ENCODE data around the gene THADA. TPM values are rescaled to one million over a fixed set of nuclear protein-coding genes. Genes with fewer than 3 reads are reported as not detected.

THADA gene
- total and polyA plus RNA-seq, 2 donors (not counting 3 experiments of a cell fraction or from before 2014, with no cell fraction given) = 22.6 to 25.3 TPM

DNA sequence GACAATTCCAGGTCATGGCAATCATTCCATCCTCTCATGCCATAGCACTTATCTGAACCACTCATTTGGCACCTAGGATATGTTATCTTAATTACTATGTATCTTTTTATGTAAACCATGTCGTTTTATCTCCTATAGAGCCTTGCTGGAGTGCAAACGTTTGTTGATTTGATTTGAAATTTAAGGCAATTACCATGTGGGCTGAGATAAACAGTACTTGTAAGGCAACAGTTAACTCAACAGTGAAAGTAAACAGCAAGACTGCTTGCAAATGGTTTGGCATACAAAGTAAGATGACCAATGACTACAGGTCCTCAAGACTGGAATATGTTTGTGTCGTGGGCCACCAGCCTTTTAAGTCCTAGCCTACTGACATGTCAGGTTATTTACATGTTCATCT lies 235.7 kb downstream of the THADA start:
- Histone ChIP-seq H3K79me2 (ENCODE audit: control insufficient read depth, insufficient read depth, low read length) (no peaks in the 10 kb centered on the region), H3K27me3 (ENCODE audit: control insufficient read depth in 2 of 2, insufficient read depth in 2 of 2, low read length in 2 of 2) (no peaks in the 10 kb centered on the region), H3K4me1 (ENCODE audit: control insufficient read depth, extremely low read depth, insufficient read depth, low read length) (peaks cover 2% of the 10 kb centered on the region), H4K20me1 (replicated peaks; ENCODE audit: control insufficient read depth, extremely low read depth, insufficient read depth, low read length) (no peaks in the 10 kb centered on the region), H3K36me3 (ENCODE audit: control insufficient read depth in 2 of 2, extremely low read depth in 1 of 2, insufficient read depth in 2 of 2, low read length in 2 of 2) (no peaks in the 10 kb centered on the region), H3K9me1 (replicated peaks; ENCODE audit: control insufficient read depth, extremely low read depth, insufficient read depth, low read length) (no peaks in the 10 kb centered on the region), H3K4me2 (ENCODE audit: insufficient read depth, low read length) (no peak overlapping the region), H3K27ac (ENCODE audit: insufficient read depth, low read depth, low read length) (no peak overlapping the region), H3K4me3 (replicated peaks in 1 of 3; ENCODE audit: insufficient read depth in 1 of 3, low read depth in 1 of 3, low read length in 3 of 3) (no peak overlapping the region), H2AFZ (ENCODE audit: low read depth, low read length) (no peak overlapping the region), H3K9ac (replicated peaks; ENCODE audit: extremely low read depth, insufficient read depth, low read length) (no peak overlapping the region), H3K9me3 (replicated peaks; ENCODE audit: control insufficient read depth, insufficient read depth, low read length) (no peaks in the 10 kb centered on the region)
- BruUV-seq (replicated peaks) = no TSS peak
- POLR2A ChIA-PET = no interaction called here
- no peak for FAIRE-seq
- dilution Hi-C loops (cut with MboI; ENCODE audit: extremely low pct_ligation_motif_present, low sequenced_read_pairs) (no loop called here), intact Hi-C loops (cut with micrococcal nuclease) (no loop called here)
- CTCF ChIA-PET = no interaction called here
- DNase-seq (ENCODE audit: low read depth, low spot score) = no peak
- TF ChIP-seq FOS (IDR thresholded peaks at IDR 0.05; ENCODE audit: borderline replicate concordance, insufficient read depth, low read length) = no peak
- TF ChIP-seq MYC (IDR thresholded peaks at IDR 0.05; ENCODE audit: low read depth, low read length) = no peak

DNA sequence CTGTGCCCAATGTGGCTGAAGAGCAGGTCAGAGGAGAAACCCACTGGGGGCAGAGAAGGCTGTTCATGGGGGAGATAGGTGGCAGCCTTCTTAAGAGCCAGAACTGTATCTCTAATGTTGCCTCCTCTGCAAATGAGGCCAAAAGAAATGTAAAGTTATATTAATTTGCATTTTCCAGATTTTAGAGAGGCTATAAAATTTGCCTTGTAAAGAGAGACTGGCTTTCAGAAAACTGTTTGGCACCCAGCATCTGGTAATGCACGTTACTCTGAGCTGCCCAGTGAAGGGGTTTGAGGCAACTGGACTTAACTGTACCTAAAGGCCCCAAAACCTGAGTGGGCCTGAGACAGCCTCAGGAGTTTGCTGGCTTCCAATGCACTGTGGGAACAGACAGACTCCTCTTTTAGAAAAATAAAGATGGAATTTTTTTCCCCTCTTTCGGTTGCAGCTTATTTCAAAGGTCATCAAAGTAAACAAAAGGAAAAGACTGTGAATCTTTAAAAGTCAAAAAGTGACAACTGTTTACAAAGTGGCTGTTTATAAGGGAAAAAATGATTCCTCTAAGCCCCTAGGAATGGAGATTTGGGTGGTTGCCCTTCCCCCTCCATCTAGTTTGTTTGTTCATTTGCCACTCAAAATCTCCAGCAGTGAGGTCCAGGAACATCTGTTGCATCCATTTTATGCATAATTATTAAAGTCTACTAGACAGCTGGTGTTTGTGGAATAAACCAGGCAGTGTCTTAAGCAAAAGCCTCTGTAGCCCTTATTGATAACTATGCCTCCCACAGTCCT lies 237.2 kb downstream of the THADA start:
- BruUV-seq (replicated peaks) = no TSS peak
- Histone ChIP-seq H3K9ac (replicated peaks; ENCODE audit: extremely low read depth, insufficient read depth, low read length) (no peak overlapping the region), H3K36me3 (ENCODE audit: control insufficient read depth in 2 of 2, extremely low read depth in 1 of 2, insufficient read depth in 2 of 2, low read length in 2 of 2) (no peaks in the 10 kb centered on the region), H3K4me1 (ENCODE audit: control insufficient read depth, extremely low read depth, insufficient read depth, low read length) (peaks cover 2% of the 10 kb centered on the region), H3K27me3 (ENCODE audit: control insufficient read depth in 2 of 2, insufficient read depth in 2 of 2, low read length in 2 of 2) (no peaks in the 10 kb centered on the region), H2AFZ (ENCODE audit: low read depth, low read length) (no peak overlapping the region), H3K4me2 (ENCODE audit: insufficient read depth, low read length) (no peak overlapping the region), H3K27ac (ENCODE audit: insufficient read depth, low read depth, low read length) (no peak overlapping the region), H3K79me2 (ENCODE audit: control insufficient read depth, insufficient read depth, low read length) (no peaks in the 10 kb centered on the region), H3K9me3 (replicated peaks; ENCODE audit: control insufficient read depth, insufficient read depth, low read length) (no peaks in the 10 kb centered on the region), H4K20me1 (replicated peaks; ENCODE audit: control insufficient read depth, extremely low read depth, insufficient read depth, low read length) (no peaks in the 10 kb centered on the region), H3K4me3 (replicated peaks in 1 of 3; ENCODE audit: insufficient read depth in 1 of 3, low read depth in 1 of 3, low read length in 3 of 3) (no peak overlapping the region), H3K9me1 (replicated peaks; ENCODE audit: control insufficient read depth, extremely low read depth, insufficient read depth, low read length) (no peaks in the 10 kb centered on the region)
- FAIRE-seq (no peak), DNase-seq (ENCODE audit: low read depth, low spot score) (no peak)
- TF ChIP-seq FOS (IDR thresholded peaks at IDR 0.05; ENCODE audit: borderline replicate concordance, insufficient read depth, low read length) (no peak), MYC (IDR thresholded peaks at IDR 0.05; ENCODE audit: low read depth, low read length) (no peak), POLR2AphosphoS5 (IDR thresholded peaks at IDR 0.05; ENCODE audit: insufficient read depth, low read depth, low read length) (no peak), POLR2A (IDR thresholded peaks at IDR 0.05; ENCODE audit: low read depth, low read length) (no peak), EZH2 (IDR thresholded peaks at IDR 0.05; ENCODE audit: borderline replicate concordance, low read depth, low read length, severe bottlenecking) (no peak), JUN (IDR thresholded peaks at IDR 0.05; ENCODE audit: borderline replicate concordance, insufficient read depth, insufficient read length, low read depth) (no peak), GATA2 (IDR thresholded peaks at IDR 0.05; ENCODE audit: insufficient read depth, insufficient read length, low read depth, low read length) (no peak)
- TF ChIP-seq, protein P1, sequence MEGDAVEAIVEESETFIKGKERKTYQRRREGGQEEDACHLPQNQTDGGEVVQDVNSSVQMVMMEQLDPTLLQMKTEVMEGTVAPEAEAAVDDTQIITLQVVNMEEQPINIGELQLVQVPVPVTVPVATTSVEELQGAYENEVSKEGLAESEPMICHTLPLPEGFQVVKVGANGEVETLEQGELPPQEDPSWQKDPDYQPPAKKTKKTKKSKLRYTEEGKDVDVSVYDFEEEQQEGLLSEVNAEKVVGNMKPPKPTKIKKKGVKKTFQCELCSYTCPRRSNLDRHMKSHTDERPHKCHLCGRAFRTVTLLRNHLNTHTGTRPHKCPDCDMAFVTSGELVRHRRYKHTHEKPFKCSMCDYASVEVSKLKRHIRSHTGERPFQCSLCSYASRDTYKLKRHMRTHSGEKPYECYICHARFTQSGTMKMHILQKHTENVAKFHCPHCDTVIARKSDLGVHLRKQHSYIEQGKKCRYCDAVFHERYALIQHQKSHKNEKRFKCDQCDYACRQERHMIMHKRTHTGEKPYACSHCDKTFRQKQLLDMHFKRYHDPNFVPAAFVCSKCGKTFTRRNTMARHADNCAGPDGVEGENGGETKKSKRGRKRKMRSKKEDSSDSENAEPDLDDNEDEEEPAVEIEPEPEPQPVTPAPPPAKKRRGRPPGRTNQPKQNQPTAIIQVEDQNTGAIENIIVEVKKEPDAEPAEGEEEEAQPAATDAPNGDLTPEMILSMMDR (IDR thresholded peaks at IDR 0.05; ENCODE audit: extremely low read depth in 1 of 2, insufficient read depth in 1 of 2, low read depth in 1 of 2, low read length in 2 of 2) = no peak
- TF ChIP-seq, protein P2, sequence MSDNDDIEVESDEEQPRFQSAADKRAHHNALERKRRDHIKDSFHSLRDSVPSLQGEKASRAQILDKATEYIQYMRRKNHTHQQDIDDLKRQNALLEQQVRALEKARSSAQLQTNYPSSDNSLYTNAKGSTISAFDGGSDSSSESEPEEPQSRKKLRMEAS (IDR thresholded peaks at IDR 0.05; ENCODE audit: insufficient read depth, insufficient read length) = no peak
- ChIA-PET CTCF (interaction anchor here (1.0 to 1.5 kb wide), 2 partner anchors 13 to 19 kb away, joined by 3 to 4 read pairs; no protein-coding TSS in a partner anchor), POLR2A (no interaction called here)
- dilution Hi-C loops (cut with MboI; ENCODE audit: extremely low pct_ligation_motif_present, low sequenced_read_pairs) = no loop called here
- intact Hi-C loops (cut with micrococcal nuclease) = no loop called here

Data from endothelial cell of umbilical vein (primary cell).